IPS-18a (cell line): ENCODE results near the gene SNCAIP.
"Not testable (repeated sequence)": the region's sequence is repeated elsewhere in the genome, so short reads cannot be mapped to it uniquely, and the experiment has no call there.

Experiments
- H3K27ac ChIP-seq: one replicate; pipeline ENCODE4 v1.5.1; 2013; ENCODE audit warnings: low read length
- H3K27me3 ChIP-seq: one replicate; pipeline ENCODE4 v1.6.1; 2013; ENCODE audit warnings: mild to moderate bottlenecking, low read length; ENCODE audit not compliant: control insufficient read depth, insufficient read depth
- H3K36me3 ChIP-seq: one replicate; pipeline ENCODE4 v1.6.1; 2013; ENCODE audit warnings: low read depth, low read length; ENCODE audit not compliant: control insufficient read depth
- H3K4me1 ChIP-seq: one replicate; pipeline ENCODE4 v1.6.1; 2013; ENCODE audit warnings: low read depth, low read length; ENCODE audit not compliant: control insufficient read depth
- H3K4me3 ChIP-seq: one replicate; pipeline ENCODE4 v1.5.1; 2013; ENCODE audit warnings: low read length
- H3K9ac ChIP-seq: one replicate; pipeline ENCODE4 v1.6.1; 2013; ENCODE audit warnings: mild to moderate bottlenecking, low read length, moderate library complexity
- H3K9me3 ChIP-seq: one replicate; pipeline ENCODE4 v1.6.1; 2013; ENCODE audit warnings: low read depth, low read length; ENCODE audit not compliant: control insufficient read depth

The SNCAIP gene

GRCh38 chr5:122363623-122364022 is 51.6 kb downstream of the SNCAIP start:
- no peaks in the 10 kb centered on the region for H3K36me3 ChIP-seq
- no peak overlapping the region for H3K9ac ChIP-seq
- no peaks in the 10 kb centered on the region for H3K9me3 ChIP-seq
- H3K4me1 ChIP-seq = peaks cover 8% of the 10 kb centered on the region
- H3K4me3 ChIP-seq = no peak overlapping the region
- no peaks in the 10 kb centered on the region for H3K27me3 ChIP-seq
- no peak overlapping the region for H3K27ac ChIP-seq

DNA sequence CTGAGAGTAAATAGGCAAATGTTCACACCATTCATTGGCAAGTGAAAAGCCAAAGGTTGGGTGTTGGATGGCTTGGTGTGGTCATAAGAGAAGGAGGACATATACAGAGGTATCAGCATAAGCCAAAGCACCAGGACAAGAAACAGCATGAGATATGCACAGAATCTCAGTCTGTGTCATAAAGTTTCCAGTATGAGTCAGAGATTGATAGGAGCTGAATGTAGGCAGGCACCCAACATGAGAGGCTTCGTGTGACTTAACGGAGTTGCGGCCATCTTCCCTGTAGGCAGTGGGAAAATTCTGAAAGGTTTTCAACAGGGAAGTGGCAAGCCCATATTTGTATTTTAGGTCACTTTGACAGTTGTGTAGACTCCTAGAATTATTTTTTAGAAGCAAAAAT is 54.5 kb downstream of the SNCAIP start:
- Histone ChIP-seq H3K4me3 (no peak overlapping the region), H3K9me3 (no peaks in the 10 kb centered on the region), H3K27ac (no peak overlapping the region), H3K27me3 (no peaks in the 10 kb centered on the region), H3K4me1 (peaks cover 20% of the 10 kb centered on the region), H3K9ac (no peak overlapping the region), H3K36me3 (no peaks in the 10 kb centered on the region)

GRCh38 chr5:122367456-122367855 is 55.4 kb downstream of the SNCAIP start:
- no peak overlapping the region for H3K9ac ChIP-seq
- H3K4me1 ChIP-seq = peaks cover 20% of the 10 kb centered on the region
- H3K27ac ChIP-seq = no peak overlapping the region
- H3K27me3 ChIP-seq = no peaks in the 10 kb centered on the region
- no peak overlapping the region for H3K4me3 ChIP-seq
- H3K36me3 ChIP-seq = no peaks in the 10 kb centered on the region
- H3K9me3 ChIP-seq = no peaks in the 10 kb centered on the region

DNA sequence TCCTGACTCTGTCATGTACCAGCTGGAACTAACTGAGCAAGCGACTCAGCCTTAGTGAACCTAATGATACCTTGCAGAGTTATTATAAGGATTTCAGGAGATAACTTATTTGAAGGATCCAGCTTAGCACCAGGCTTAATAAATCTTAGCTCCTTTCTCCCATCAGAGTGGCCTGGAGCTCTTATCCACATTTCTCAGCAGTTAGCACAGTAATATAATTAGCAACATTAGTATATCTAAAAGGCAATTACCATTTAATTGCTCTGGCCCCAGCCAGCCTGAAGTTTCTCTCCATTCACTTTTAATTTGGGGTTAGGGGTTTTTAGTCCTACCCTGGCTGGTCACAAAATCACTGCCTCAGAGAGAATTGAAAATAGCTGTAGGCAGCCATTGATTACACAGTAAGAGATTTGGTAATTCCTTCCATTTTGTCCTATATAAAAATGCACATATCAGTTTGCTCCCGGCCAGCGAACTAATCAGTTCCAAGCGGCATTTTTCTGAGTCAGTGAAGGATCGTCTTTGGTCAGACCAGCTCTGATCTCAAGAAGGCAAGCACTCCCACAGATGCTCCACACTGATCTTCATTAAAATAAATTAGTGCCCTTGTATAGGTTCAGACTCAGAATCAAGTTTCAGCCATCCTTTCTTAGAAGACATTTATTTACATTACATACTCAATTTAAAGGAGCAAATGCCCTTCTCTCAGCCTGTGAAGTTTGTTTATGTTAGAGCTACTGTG is 56.6 kb downstream of the SNCAIP start:
- H3K27ac ChIP-seq = no peak overlapping the region
- peaks cover 20% of the 10 kb centered on the region for H3K4me1 ChIP-seq
- H3K4me3 ChIP-seq = no peak overlapping the region
- H3K9me3 ChIP-seq = no peaks in the 10 kb centered on the region
- H3K9ac ChIP-seq = no peak overlapping the region
- H3K36me3 ChIP-seq = no peaks in the 10 kb centered on the region
- H3K27me3 ChIP-seq = no peaks in the 10 kb centered on the region

DNA sequence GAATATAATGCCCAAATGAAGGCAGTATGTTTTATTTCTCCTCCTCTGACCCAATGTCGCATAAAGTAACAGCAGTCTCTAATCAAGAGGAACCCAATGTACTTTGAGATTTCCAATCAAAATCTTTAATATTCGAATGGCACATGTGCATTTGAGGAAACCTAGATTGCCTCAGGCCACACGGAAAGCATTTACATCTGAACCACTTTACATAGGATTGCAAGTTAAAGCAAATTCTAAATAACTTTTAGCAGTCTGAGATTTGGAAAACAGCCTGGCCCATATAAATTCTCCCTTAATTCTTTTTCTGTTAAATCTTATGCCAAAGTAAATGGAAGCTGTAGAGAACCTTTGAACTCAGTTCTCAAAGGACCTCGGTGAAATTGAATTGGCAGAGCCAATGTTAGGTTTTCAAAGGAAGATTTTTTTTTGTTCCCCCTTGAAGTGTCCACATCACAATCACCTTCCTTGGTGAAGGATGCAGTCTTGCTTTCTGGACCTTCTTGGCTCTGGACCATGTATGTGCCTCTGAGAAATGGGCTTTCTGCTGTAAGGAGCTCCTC is 57.3 kb downstream of the SNCAIP start:
- Histone ChIP-seq H3K9ac (no peak overlapping the region), H3K4me3 (no peak overlapping the region), H3K27ac (no peak overlapping the region), H3K9me3 (no peaks in the 10 kb centered on the region), H3K27me3 (no peaks in the 10 kb centered on the region), H3K4me1 (peaks cover 20% of the 10 kb centered on the region), H3K36me3 (no peaks in the 10 kb centered on the region)

DNA sequence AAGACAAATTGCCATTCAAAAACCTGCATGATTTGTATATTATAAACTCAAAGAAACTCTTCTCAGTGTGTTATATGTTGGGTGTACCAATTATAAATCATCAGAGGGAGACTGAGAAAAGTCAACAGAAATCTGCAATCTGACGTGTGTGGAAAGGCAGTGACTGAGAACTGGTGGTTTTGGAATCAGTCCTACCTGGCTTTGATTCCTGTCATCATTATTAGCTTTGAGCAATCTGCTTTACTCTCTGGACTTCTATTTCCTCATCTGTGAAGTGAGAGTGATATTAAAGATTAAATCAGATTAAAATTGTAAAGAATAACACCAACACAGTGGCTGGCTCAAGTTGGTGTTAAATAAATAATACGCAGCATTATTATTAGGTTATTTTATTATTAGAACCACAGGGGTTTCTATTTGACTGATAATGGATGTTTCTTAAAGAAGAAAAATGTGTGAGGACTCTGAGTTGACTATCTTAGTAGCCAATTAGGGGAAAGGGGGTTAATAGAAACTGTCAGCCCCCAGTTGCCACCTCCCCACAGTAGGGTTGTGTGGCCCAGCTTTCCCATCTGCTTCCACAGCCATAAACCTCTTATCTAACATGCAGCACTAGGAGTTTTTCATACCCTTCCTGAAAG is 59.6 kb downstream of the SNCAIP start:
- no peak overlapping the region for H3K4me3 ChIP-seq
- H3K27ac ChIP-seq = no peak overlapping the region
- no peaks in the 10 kb centered on the region for H3K9me3 ChIP-seq
- no peaks in the 10 kb centered on the region for H3K27me3 ChIP-seq
- no peaks in the 10 kb centered on the region for H3K36me3 ChIP-seq
- H3K9ac ChIP-seq = no peak overlapping the region
- peaks cover 20% of the 10 kb centered on the region for H3K4me1 ChIP-seq

DNA sequence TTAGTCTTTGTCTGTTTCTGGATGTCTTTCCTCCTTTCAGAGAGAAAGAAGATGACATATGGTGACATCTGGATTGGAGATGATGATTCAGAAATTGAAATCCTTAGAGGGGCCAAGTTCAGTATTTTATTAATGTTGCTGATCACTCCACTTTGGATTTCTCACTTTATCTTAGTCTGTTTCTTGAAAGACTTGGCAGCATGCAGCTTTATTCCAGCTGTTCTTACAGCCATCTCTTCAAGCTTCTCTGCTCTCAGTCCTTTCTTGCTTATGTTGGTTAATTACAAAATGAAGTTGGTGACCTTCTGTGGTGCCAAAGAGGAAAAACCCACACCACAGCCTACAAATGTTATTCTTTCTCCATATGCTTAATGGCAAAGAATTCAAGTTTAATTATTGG is 62.1 kb downstream of the SNCAIP start:
- Histone ChIP-seq H3K9me3 (no peaks in the 10 kb centered on the region), H3K9ac (no peak overlapping the region), H3K27me3 (no peaks in the 10 kb centered on the region), H3K27ac (no peak overlapping the region), H3K36me3 (no peaks in the 10 kb centered on the region), H3K4me1 (peaks cover 8% of the 10 kb centered on the region), H3K4me3 (no peak overlapping the region)

DNA sequence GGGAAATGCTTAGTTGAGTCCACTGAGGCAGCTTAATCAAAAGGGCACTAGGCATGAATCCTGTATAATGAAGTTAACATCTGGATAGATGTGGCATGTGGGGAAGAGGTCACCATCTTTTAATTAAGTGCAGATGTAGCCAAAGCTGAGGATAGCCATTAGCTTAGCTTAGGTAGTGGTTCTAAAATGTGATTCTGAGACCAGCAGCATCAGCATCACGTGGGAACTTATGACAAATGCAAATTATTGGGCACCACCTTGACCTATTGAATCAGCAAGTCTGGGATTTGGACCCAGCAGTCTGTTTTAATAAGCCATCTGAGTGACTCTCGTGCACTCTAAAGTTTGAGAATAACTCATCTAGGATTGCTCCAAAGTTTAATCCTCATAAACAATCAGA is 63.8 kb downstream of the SNCAIP start:
- H3K9ac ChIP-seq = no peak overlapping the region
- H3K4me3 ChIP-seq = no peak overlapping the region
- H3K9me3 ChIP-seq = no peaks in the 10 kb centered on the region
- H3K27ac ChIP-seq = no peak overlapping the region
- no peaks in the 10 kb centered on the region for H3K27me3 ChIP-seq
- no peaks in the 10 kb centered on the region for H3K4me1 ChIP-seq
- H3K36me3 ChIP-seq = no peaks in the 10 kb centered on the region

DNA sequence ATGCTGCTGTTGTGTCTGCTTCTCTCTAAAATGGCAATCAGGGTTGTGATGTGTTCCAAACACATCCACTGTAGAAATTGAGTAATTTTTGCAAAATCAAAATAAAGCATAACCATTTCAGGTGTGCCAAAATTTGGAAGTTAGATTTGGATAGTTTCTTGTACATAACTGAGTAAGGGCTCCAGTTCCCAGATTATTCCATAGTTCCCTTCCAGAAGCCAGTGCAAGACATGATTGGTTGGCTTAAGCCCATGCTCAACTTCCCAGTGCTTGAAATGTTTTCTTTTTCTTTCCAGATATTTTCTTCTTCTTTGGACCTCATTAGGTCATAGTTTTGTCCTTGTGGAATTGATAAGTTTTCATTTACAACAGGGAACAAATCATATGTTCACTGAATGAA is 64.2 kb downstream of the SNCAIP start:
- Histone ChIP-seq H3K9me3 (no peaks in the 10 kb centered on the region), H3K4me3 (no peak overlapping the region), H3K4me1 (no peaks in the 10 kb centered on the region), H3K36me3 (no peaks in the 10 kb centered on the region), H3K27me3 (no peaks in the 10 kb centered on the region), H3K9ac (no peak overlapping the region), H3K27ac (no peak overlapping the region)

- H3K9me3 ChIP-seq = no peaks in the 10 kb centered on the region
- no peak overlapping the region for H3K9ac ChIP-seq
- no peaks in the 10 kb centered on the region for H3K4me1 ChIP-seq
- H3K27me3 ChIP-seq = no peaks in the 10 kb centered on the region
- H3K27ac ChIP-seq = no peak overlapping the region
- no peaks in the 10 kb centered on the region for H3K36me3 ChIP-seq
- no peak overlapping the region for H3K4me3 ChIP-seq
Measured at GRCh38 chr5:122377026-122377425, 65.0 kb downstream of the SNCAIP start.

- not testable (repeated sequence) for H3K27ac ChIP-seq, H3K27me3 ChIP-seq, H3K9me3 ChIP-seq, H3K4me3 ChIP-seq, H3K4me1 ChIP-seq, H3K36me3 ChIP-seq, H3K9ac ChIP-seq
Measured at GRCh38 chr5:122382938-122383337, 70.9 kb downstream of the SNCAIP start.

DNA sequence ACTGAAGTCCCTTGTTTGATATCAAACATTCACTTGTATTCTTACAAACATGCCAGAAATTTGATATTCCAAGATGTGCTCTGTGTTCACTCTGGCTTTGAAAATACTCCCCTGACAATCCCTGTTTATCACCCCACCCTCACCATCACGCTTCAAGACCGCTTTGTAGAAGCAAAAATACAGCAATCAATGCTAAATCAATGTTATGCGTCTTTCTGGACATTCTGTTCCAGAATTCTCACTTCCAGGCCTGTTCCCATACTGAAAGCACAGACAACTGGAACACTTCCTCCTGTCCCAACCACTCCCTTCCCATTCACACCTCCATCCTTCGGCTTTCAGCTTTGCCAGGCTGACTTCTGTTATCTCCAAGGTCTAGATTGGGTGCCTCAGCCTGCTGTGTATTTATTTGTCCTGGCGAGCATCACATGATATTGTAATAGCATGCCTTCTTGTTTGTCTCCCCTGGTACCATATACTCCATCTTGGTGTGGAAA is 72.8 kb downstream of the SNCAIP start:
- Histone ChIP-seq H3K9ac (no peak overlapping the region), H3K4me3 (no peak overlapping the region), H3K27ac (no peak overlapping the region), H3K27me3 (no peaks in the 10 kb centered on the region), H3K4me1 (no peaks in the 10 kb centered on the region), H3K9me3 (no peaks in the 10 kb centered on the region), H3K36me3 (no peaks in the 10 kb centered on the region)
